GM10266 (cell line): ENCODE results near the gene C9orf85.
"Not testable (repeated sequence)": the region's sequence is repeated elsewhere in the genome, so short reads cannot be mapped to it uniquely, and the experiment has no call there.

Source experiments
- DNase-seq: peaks from one replicate; pipeline ENCODE4 v3.0.0; 2012; ENCODE audit errors: extremely low spot score
- TF ChIP-seq, protein P1 (sequence below): IDR thresholded peaks from 2 replicates; pipeline ENCODE4 v1.5.1; 2012; ENCODE audit warnings: mild to moderate bottlenecking, low read depth; ENCODE audit not compliant: control insufficient read depth, insufficient read depth; ENCODE audit errors: missing control alignments

The C9orf85 gene

GRCh38 chr9:71891557-71892189, 19.8 kb upstream of the C9orf85 start:
- DNase-seq: no peak
- TF ChIP-seq, protein P1, sequence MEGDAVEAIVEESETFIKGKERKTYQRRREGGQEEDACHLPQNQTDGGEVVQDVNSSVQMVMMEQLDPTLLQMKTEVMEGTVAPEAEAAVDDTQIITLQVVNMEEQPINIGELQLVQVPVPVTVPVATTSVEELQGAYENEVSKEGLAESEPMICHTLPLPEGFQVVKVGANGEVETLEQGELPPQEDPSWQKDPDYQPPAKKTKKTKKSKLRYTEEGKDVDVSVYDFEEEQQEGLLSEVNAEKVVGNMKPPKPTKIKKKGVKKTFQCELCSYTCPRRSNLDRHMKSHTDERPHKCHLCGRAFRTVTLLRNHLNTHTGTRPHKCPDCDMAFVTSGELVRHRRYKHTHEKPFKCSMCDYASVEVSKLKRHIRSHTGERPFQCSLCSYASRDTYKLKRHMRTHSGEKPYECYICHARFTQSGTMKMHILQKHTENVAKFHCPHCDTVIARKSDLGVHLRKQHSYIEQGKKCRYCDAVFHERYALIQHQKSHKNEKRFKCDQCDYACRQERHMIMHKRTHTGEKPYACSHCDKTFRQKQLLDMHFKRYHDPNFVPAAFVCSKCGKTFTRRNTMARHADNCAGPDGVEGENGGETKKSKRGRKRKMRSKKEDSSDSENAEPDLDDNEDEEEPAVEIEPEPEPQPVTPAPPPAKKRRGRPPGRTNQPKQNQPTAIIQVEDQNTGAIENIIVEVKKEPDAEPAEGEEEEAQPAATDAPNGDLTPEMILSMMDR: no peak

DNA sequence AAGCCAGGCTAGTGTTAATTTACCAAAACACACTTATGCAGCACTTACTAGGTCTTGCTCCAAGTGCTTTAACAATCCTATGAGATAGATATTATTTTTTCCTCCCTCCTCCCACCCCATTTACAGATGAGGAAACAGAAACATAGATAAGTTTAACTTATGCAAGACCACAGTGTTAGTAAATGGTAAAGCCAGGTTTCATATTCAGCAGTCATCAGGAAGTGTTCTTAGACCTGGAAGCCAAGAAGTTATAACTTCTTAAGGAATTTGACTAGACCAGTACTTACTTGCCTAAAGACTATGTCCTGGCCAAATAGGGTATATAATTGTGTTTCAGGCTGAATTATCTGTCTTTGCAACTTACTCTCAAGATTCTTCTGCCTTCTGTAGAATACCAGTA, 16.3 kb upstream of the C9orf85 start:
- no peak for DNase-seq

GRCh38 chr9:71895955-71896354, 15.5 kb upstream of the C9orf85 start:
- TF ChIP-seq, protein P1: no peak

More for the DNA sequence above, 16.3 kb upstream of the C9orf85 start:
- TF ChIP-seq, protein P1: no peak

GRCh38 chr9:71896761-71897160, 14.7 kb upstream of the C9orf85 start:
- no peak for DNase-seq
- TF ChIP-seq, protein P1: no peak

More at GRCh38 chr9:71895955-71896354, 15.5 kb upstream of the C9orf85 start:
- DNase-seq: no peak

DNA sequence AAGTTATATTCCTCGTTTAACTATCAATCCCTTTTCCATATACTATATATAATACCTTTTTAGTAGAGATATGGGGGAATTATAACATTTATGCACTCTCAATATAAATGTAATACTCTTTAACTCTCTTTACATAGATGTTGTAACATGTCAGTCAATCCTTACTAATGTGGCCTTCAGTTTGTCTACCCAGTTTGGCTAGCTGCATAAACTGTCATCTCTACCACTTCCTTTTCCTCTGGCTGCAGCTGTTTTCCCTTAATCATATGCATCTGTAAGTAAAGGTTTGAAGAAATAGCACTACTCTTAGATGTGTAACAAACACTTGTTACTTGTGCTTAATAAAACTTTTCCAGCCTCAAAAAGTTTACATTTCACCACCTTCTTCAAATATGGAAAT, 13.9 kb upstream of the C9orf85 start:
- DNase-seq: no peak
- TF ChIP-seq, protein P1: no peak

DNA sequence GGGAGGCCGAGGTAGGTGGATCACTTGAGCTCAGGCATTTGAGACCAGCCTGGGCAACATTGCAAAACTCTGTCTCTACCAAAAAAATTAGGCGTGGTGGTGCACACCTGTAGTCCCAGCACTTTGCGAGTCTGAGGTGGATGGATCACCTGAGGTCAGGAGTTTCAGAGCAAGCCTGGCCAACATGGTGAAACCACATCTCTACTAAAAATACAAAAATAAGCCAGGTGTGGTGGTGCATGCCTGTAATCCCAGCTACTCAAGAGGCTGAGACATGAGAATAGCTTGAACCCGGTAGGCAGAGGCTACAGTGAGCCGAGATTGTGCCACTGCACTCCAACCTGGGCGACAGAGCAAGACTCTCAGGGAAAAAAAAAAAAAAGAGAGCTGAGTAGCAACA, 12.7 kb upstream of the C9orf85 start:
- not testable (repeated sequence) for DNase-seq

DNA sequence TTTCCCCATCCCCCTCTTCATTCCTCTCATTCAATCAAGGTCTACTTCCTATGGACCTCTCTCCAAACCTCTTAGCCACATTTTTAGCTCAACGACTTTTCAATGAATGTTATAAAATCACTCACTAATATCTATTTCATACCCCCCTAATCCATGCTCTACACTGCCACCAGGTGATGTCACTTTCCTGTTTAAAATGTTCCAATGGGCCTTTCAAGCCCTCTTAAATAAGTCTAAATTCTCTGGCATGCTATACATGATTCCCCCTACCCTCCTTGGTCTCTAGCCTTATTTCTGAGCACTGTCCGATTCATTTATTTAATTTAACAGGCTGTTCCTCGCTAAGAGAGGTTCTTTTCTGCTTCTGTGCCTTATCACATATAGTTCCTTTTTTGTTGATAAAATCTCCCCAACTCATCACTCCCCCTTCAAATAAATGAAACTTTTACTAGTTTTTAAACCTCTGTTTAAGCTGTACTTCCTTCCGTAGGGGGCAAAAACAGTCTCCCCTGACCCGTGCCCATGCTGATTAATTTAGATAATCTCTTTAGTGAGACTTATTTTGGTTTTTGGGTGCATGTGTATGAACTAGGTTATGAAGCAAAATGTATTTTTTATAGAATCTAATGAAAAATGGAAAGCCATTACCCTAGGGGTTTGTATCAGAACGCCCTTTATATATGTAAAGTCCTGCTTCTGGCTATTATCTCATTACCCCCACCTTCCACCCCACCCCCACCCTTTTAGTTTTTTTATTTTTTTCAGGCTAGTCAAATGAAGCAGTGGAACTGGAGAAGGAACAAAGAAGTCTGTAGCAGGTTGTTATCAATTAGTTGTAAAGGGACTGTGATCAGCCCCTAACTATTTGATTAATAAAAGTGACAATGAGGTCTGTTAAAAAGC, 9.5 kb upstream of the C9orf85 start:
- DNase-seq: no peak
- TF ChIP-seq, protein P1: no peak
